Brain microvascular endothelial cell (primary cell): ENCODE results near the gene CDKL1.

Source experiments
- DNase-seq: peaks from one replicate; pipeline ENCODE4 v3.0.0-alpha.2; 2020
- H3K27ac ChIP-seq: fragments of 250-450 bp; sonication (Bioruptor Pico); 2 replicates; pipeline ENCODE4 v1.5.1; 2020; ENCODE audit warnings: mild to moderate bottlenecking, moderate library complexity
- H3K27me3 ChIP-seq: fragments of 250-450 bp; sonication (Bioruptor Pico); replicated peaks from 2 replicates; pipeline ENCODE4 v1.5.1; 2020; ENCODE audit warnings: mild to moderate bottlenecking
- H3K36me3 ChIP-seq: fragments of 250-450 bp; sonication (Bioruptor Pico); replicated peaks from 2 replicates; pipeline ENCODE4 v1.5.1; 2020; ENCODE audit warnings: mild to moderate bottlenecking
- H3K4me3 ChIP-seq: 2 replicates; pipeline ENCODE4 v1.5.1; 2011; ENCODE audit warnings: low read depth, mild to moderate bottlenecking, control low read depth, low read length, moderate library complexity
- CTCF ChIP-seq: IDR thresholded peaks from 2 replicates; pipeline ENCODE4 v1.5.1; 2011; ENCODE audit warnings: low read depth, mild to moderate bottlenecking, moderate library complexity, low read length, control low read depth, inconsistent platforms; ENCODE audit errors: missing control alignments
- in situ Hi-C: cut with HindIII; loops from 2 replicates; pipeline ENCODE4 v1.10.0; 2017; ENCODE audit warnings: low sequenced_read_pairs, low pct_ligation_motif_present

Gene CDKL1

GRCh38 chr14:50395448-50395847 is 1.2 kb downstream of the CDKL1 start:
- peak overlapping the region; percentile 71 for H3K4me3 ChIP-seq
- DNase-seq, result no peak
- no peak overlapping the region for H3K27ac ChIP-seq
- in situ Hi-C loops, result no loop called here
- H3K36me3 ChIP-seq, result no peaks in the 10 kb centered on the region
- no peak for TF ChIP-seq CTCF
- no peaks in the 10 kb centered on the region for H3K27me3 ChIP-seq

GRCh38 chr14:50394713-50395112 is 2.0 kb downstream of the CDKL1 start:
- in situ Hi-C loops, result no loop called here
- no peak for TF ChIP-seq CTCF

GRCh38 chr14:50389668-50390441 is 6.8 kb downstream of the CDKL1 start:
- Histone ChIP-seq H3K27ac (no peak overlapping the region), H3K27me3 (no peaks in the 10 kb centered on the region), H3K4me3 (no peak overlapping the region), H3K36me3 (no peaks in the 10 kb centered on the region)
- TF ChIP-seq CTCF, result no peak
- no peak for DNase-seq
- in situ Hi-C loops, result no loop called here

More at GRCh38 chr14:50394713-50395112, 2.0 kb downstream of the CDKL1 start:
- DNase-seq, result no peak
- no peak overlapping the region for H3K4me3 ChIP-seq
- no peaks in the 10 kb centered on the region for H3K36me3 ChIP-seq
- no peak overlapping the region for H3K27ac ChIP-seq
- no peaks in the 10 kb centered on the region for H3K27me3 ChIP-seq

GRCh38 chr14:50388256-50388931 is 8.3 kb downstream of the CDKL1 start:
- Histone ChIP-seq H3K4me3 (no peak overlapping the region), H3K36me3 (no peaks in the 10 kb centered on the region), H3K27ac (no peak overlapping the region), H3K27me3 (no peaks in the 10 kb centered on the region)
- DNase-seq, result no peak
- no peak for TF ChIP-seq CTCF
- in situ Hi-C loops, result no loop called here

GRCh38 chr14:50387548-50387947 is 9.1 kb downstream of the CDKL1 start:
- no peaks in the 10 kb centered on the region for H3K27me3 ChIP-seq
- TF ChIP-seq CTCF, result no peak
- in situ Hi-C loops, result no loop called here
- DNase-seq, result no peak
- no peak overlapping the region for H3K4me3 ChIP-seq
- no peak overlapping the region for H3K27ac ChIP-seq
- H3K36me3 ChIP-seq, result no peaks in the 10 kb centered on the region
